KBM-7 (cell line): ENCODE results near the gene HSPA1A.
A peak's percentile ranks its signal among the peaks of the same experiment; 100 is the strongest.
"Not testable (repeated sequence)": the region's sequence is repeated elsewhere in the genome, so short reads cannot be mapped to it uniquely, and the experiment has no call there.

Experiments used
- DNase-seq: peaks from one replicate; pipeline ENCODE4 v3.0.0-alpha.2; 2015
- in situ Hi-C: fragments of 300-500 bp; cut with MboI; formaldehyde crosslinking; loops from 2 replicates; pipeline ENCODE4 v1.14.3; 2020; ENCODE audit warnings: low sequenced_read_pairs, low pct_unique_long_range_greater_than_20kb, mixed read lengths

The HSPA1A gene

GRCh38 chr6:31857774-31858173, 42.4 kb downstream of the HSPA1A start:
- in situ Hi-C loops, DNase-seq: not testable (repeated sequence)

GRCh38 chr6:31858707-31859106, 43.4 kb downstream of the HSPA1A start:
- in situ Hi-C loops, result no loop called here
- no peak for DNase-seq

GRCh38 chr6:31859923-31860322, 44.6 kb downstream of the HSPA1A start:
- in situ Hi-C loops, result no loop called here
- DNase-seq, result no peak

- no peak for DNase-seq
- in situ Hi-C loops, result no loop called here
These were observed 45.0 kb downstream of the HSPA1A start for GRCh38 chr6:31860349-31860748.

GRCh38 chr6:31861150-31861549, 45.8 kb downstream of the HSPA1A start:
- in situ Hi-C loops, result no loop called here
- no peak for DNase-seq

- DNase-seq, result no peak
- in situ Hi-C loops, result no loop called here
These were observed 46.6 kb downstream of the HSPA1A start for GRCh38 chr6:31861919-31862343.

- DNase-seq, result peak; percentile 100
- in situ Hi-C loops, result no loop called here
These were observed 47.2 kb downstream of the HSPA1A start, which contains the start of gene NEU1 for GRCh38 chr6:31862344-31863235. Gene NEU1 (minus strand): TSS chr6:31862821. CDS start chr6:31862776, 45 bp downstream.

GRCh38 chr6:31864123-31864562, 48.8 kb downstream of the HSPA1A start:
- DNase-seq, in situ Hi-C loops: not testable (repeated sequence)

GRCh38 chr6:31864818-31865204, 49.5 kb downstream of the HSPA1A start:
- in situ Hi-C loops, result no loop called here
- DNase-seq, result no peak

- in situ Hi-C loops, result no loop called here
- DNase-seq, result no peak
These were observed 50.1 kb downstream of the HSPA1A start for GRCh38 chr6:31865205-31866118.
